Measurements from ENCODE around the gene SUGCT.

Gene SUGCT

DNA sequence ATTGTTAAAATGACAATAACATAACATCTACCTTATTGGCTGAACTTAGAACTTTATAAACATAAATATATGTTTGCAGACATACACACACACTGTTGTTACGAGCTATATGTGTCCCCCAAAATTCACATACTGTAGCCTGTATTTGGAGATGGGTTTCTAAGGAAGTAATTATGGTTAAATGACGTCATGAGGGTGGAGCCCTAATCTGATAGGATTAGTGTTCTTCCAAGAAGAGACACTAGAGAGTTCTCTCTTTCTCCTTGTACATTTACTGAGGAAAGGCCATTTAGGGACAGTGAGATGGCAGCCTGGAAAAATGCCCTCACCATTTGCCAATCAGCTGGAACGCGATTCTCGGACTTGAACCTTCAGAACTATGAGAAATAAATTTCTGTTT is 211.7 kb downstream of the SUGCT start:
- no peaks in the 10 kb centered on the region for H4K20me1 ChIP-seq (ENCODE audit: insufficient read depth, low read length, poor library complexity, severe bottlenecking)
- no peaks in the 10 kb centered on the region for H3K79me2 ChIP-seq (ENCODE audit: insufficient read depth, low read length)
- no peaks in the 10 kb centered on the region for H3K9me3 ChIP-seq (ENCODE audit: insufficient read depth, low read depth, low read length)
- no peak overlapping the region for H2AFZ ChIP-seq (ENCODE audit: low read length)
- H3F3A ChIP-seq (ENCODE audit: low read depth): no peaks in the 10 kb centered on the region
- no peak overlapping the region for H3K4me2 ChIP-seq (ENCODE audit: low read depth, low read length, poor library complexity, severe bottlenecking)
- no peak for TF ChIP-seq CTCF (conservative IDR thresholded peaks at IDR 0.05; ENCODE audit: low read length)
- TF ChIP-seq EZH2phosphoT487 (IDR thresholded peaks at IDR 0.05; ENCODE audit: borderline replicate concordance): no peak
- no peaks in the 10 kb centered on the region for H3K9me2 ChIP-seq (replicated peaks; ENCODE audit: low read depth, low read length)
- no peaks in the 10 kb centered on the region for H3K36me3 ChIP-seq (ENCODE audit: insufficient read depth, low read length)
- H3K4me1 ChIP-seq (ENCODE audit: insufficient read depth, low read length, poor library complexity, severe bottlenecking): no peaks in the 10 kb centered on the region
- no peak overlapping the region for H3K4me3 ChIP-seq (ENCODE audit: low read length, poor library complexity, severe bottlenecking)
- H3K9ac ChIP-seq (ENCODE audit: low read depth, low read length, poor library complexity, severe bottlenecking): no peak overlapping the region
- no peaks in the 10 kb centered on the region for H3K27me3 ChIP-seq (ENCODE audit: insufficient read depth, low read length, poor library complexity, severe bottlenecking)

DNA sequence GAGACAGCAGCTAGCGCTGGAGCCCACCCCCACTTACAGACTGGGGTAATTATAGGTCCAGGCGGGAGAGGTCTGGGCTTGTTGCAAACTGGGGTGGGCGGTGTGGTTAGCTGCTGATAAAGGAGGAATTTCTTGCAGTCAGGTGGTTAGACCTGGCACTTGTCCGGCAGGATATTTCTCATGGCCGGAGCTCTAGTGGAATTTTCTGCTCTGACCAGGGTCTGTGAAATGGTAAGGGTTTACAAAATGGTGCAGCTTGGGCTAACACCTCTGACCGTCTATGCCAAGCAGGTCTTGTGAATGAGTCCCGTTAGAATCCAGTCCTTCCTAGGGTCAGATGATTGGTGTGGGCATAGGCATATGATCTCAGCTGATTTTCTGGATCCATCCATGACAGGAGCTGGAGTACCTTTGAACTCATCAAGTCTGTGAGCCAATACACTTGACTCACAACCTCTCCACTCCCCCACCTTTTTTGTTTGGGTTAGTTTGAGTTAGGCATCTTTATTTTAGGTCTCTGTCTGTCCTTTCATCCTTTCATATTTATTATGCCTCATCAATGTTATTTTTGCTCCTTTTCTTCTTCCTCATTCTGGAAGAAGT is 213.4 kb downstream of the SUGCT start:
- no peaks in the 10 kb centered on the region for H3K36me3 ChIP-seq (ENCODE audit: insufficient read depth, low read length)
- no peak overlapping the region for H3K4me3 ChIP-seq (ENCODE audit: low read length, poor library complexity, severe bottlenecking)
- H2AFZ ChIP-seq (ENCODE audit: low read length): no peak overlapping the region
- TF ChIP-seq CTCF (conservative IDR thresholded peaks at IDR 0.05; ENCODE audit: low read length) (no peak), EZH2phosphoT487 (IDR thresholded peaks at IDR 0.05; ENCODE audit: borderline replicate concordance) (no peak)
- no peaks in the 10 kb centered on the region for H3K27me3 ChIP-seq (ENCODE audit: insufficient read depth, low read length, poor library complexity, severe bottlenecking)
- no peak overlapping the region for H3K4me2 ChIP-seq (ENCODE audit: low read depth, low read length, poor library complexity, severe bottlenecking)
- no peaks in the 10 kb centered on the region for H4K20me1 ChIP-seq (ENCODE audit: insufficient read depth, low read length, poor library complexity, severe bottlenecking)
- no peak overlapping the region for H3K9ac ChIP-seq (ENCODE audit: low read depth, low read length, poor library complexity, severe bottlenecking)
- no peaks in the 10 kb centered on the region for H3K9me3 ChIP-seq (ENCODE audit: insufficient read depth, low read depth, low read length)
- no peaks in the 10 kb centered on the region for H3K79me2 ChIP-seq (ENCODE audit: insufficient read depth, low read length)
- H3F3A ChIP-seq (ENCODE audit: low read depth): no peaks in the 10 kb centered on the region
- no peaks in the 10 kb centered on the region for H3K4me1 ChIP-seq (ENCODE audit: insufficient read depth, low read length, poor library complexity, severe bottlenecking)
- H3K9me2 ChIP-seq (replicated peaks; ENCODE audit: low read depth, low read length): no peaks in the 10 kb centered on the region

GRCh38 chr7:40350100-40350499 is 215.3 kb downstream of the SUGCT start:
- H4K20me1 ChIP-seq (ENCODE audit: insufficient read depth, low read length, poor library complexity, severe bottlenecking): no peaks in the 10 kb centered on the region
- no peak overlapping the region for H3K4me2 ChIP-seq (ENCODE audit: low read depth, low read length, poor library complexity, severe bottlenecking)
- H3K9ac ChIP-seq (ENCODE audit: low read depth, low read length, poor library complexity, severe bottlenecking): no peak overlapping the region
- H3K4me3 ChIP-seq (ENCODE audit: low read length, poor library complexity, severe bottlenecking): no peak overlapping the region
- no peaks in the 10 kb centered on the region for H3K27me3 ChIP-seq (ENCODE audit: insufficient read depth, low read length, poor library complexity, severe bottlenecking)
- H3K4me1 ChIP-seq (ENCODE audit: insufficient read depth, low read length, poor library complexity, severe bottlenecking): no peaks in the 10 kb centered on the region
- no peak overlapping the region for H2AFZ ChIP-seq (ENCODE audit: low read length)
- no peaks in the 10 kb centered on the region for H3K36me3 ChIP-seq (ENCODE audit: insufficient read depth, low read length)
- no peak for TF ChIP-seq EZH2phosphoT487 (IDR thresholded peaks at IDR 0.05; ENCODE audit: borderline replicate concordance)
- no peak for TF ChIP-seq CTCF (conservative IDR thresholded peaks at IDR 0.05; ENCODE audit: low read length)
- no peaks in the 10 kb centered on the region for H3K9me2 ChIP-seq (replicated peaks; ENCODE audit: low read depth, low read length)
- no peaks in the 10 kb centered on the region for H3F3A ChIP-seq (ENCODE audit: low read depth)
- H3K9me3 ChIP-seq (ENCODE audit: insufficient read depth, low read depth, low read length): no peaks in the 10 kb centered on the region
- no peaks in the 10 kb centered on the region for H3K79me2 ChIP-seq (ENCODE audit: insufficient read depth, low read length)
